CD4-positive, CD25-positive, alpha-beta regulatory T cell (primary cell): ENCODE data around the gene DOCK8. TPM values are rescaled to one million over a fixed set of nuclear protein-coding genes. Genes with fewer than 3 reads are reported as not detected.
"Not testable (repeated sequence)": the region's sequence is repeated elsewhere in the genome, so short reads cannot be mapped to it uniquely, and the experiment has no call there.

ENCODE experiments used
- ATAC-seq, 2 donors: fragments of 150-1000 bp; cut with Tn5 transposase; one replicate each; pipeline ENCODE4 v1.10.0; 2021; ENCODE audit warnings: low read depth in 2 of 2, moderate number of reproducible peaks in 2 of 2, moderate library complexity in 1 of 2
- DNase-seq, 3 donors: peaks; one replicate each; pipeline versions ENCODE4 v3.0.0 to v3.0.0-alpha.2; 2012 to 2022; ENCODE audit warnings: mixed read lengths in 1 of 3
- H3K27ac ChIP-seq: one replicate; pipeline ENCODE4 v1.7.0; 2013; ENCODE audit warnings: mild to moderate bottlenecking, low read length; ENCODE audit not compliant: insufficient read depth, poor library complexity, severe bottlenecking
- H3K27me3 ChIP-seq: one replicate; pipeline ENCODE4 v1.7.0; 2013; ENCODE audit warnings: low read length; ENCODE audit not compliant: control insufficient read depth, insufficient read depth
- H3K36me3 ChIP-seq: one replicate; pipeline ENCODE4 v1.7.0; 2013; ENCODE audit warnings: mild to moderate bottlenecking, low read length, moderate library complexity; ENCODE audit not compliant: control insufficient read depth, insufficient read depth
- H3K4me1 ChIP-seq: 2 replicates; pipeline ENCODE4 v1.7.0; 2013; ENCODE audit warnings: mild to moderate bottlenecking, low read length; ENCODE audit not compliant: insufficient read depth, control insufficient read depth, poor library complexity, severe bottlenecking
- H3K4me3 ChIP-seq: one replicate; pipeline ENCODE4 v1.7.0; 2013; ENCODE audit warnings: low read depth, mild to moderate bottlenecking, low read length, moderate library complexity
- H3K9me3 ChIP-seq, 2 experiments: 1 replicate in 1 of 2; 2 replicates in 1 of 2; pipeline ENCODE4 v1.7.0; 2013; ENCODE audit warnings: low read length in 2 of 2, mild to moderate bottlenecking in 1 of 2, moderate library complexity in 1 of 2; ENCODE audit not compliant: control insufficient read depth in 2 of 2
- H3K27ac Mint-ChIP-seq, 3 donors: one replicate each; pipeline ENCODE4 v1.8.0; 2020 to 2022; ENCODE audit warnings: mild to moderate bottlenecking in 3 of 3, mixed read lengths in 3 of 3, moderate library complexity in 2 of 3
- H3K27me3 Mint-ChIP-seq: one replicate; pipeline ENCODE4 v1.8.0; 2022; ENCODE audit warnings: mild to moderate bottlenecking, mixed read lengths
- H3K36me3 Mint-ChIP-seq: one replicate; pipeline ENCODE4 v1.8.0; 2020; ENCODE audit warnings: mixed read lengths
- H3K4me1 Mint-ChIP-seq, 4 donors: one replicate each; pipeline ENCODE4 v1.8.0; 2020 to 2022; ENCODE audit warnings: mixed read lengths in 4 of 4, mild to moderate bottlenecking in 1 of 4
- H3K4me3 Mint-ChIP-seq, 4 donors: one replicate each; pipeline ENCODE4 v1.8.0; 2020 to 2022; ENCODE audit warnings: mild to moderate bottlenecking in 4 of 4, mixed read lengths in 4 of 4, moderate library complexity in 3 of 4
- H3K9me3 Mint-ChIP-seq, 7 donors: one replicate each; pipeline ENCODE4 v1.8.0; 2020 to 2022; ENCODE audit warnings: mixed read lengths in 7 of 7, mild to moderate bottlenecking in 3 of 7, moderate library complexity in 2 of 7
- polyA plus RNA-seq, 4 donors: library from polyadenylated mRNA; unstranded; fragments of 300-500 nt; fragmentation: Illumina TruSeq; gene quantifications; one replicate each; pipeline ENCODE4 v1.2.3, GENCODE V29; 2021
- total RNA-seq: library from RNA; stranded (reverse); gene quantifications from one replicate; pipeline ENCODE4 v1.2.3, GENCODE V29; 2022

Gene DOCK8
- total and polyA plus RNA-seq, 5 donors from 2014 or later = 51.8 to 219 (median 54.4) TPM

DNA sequence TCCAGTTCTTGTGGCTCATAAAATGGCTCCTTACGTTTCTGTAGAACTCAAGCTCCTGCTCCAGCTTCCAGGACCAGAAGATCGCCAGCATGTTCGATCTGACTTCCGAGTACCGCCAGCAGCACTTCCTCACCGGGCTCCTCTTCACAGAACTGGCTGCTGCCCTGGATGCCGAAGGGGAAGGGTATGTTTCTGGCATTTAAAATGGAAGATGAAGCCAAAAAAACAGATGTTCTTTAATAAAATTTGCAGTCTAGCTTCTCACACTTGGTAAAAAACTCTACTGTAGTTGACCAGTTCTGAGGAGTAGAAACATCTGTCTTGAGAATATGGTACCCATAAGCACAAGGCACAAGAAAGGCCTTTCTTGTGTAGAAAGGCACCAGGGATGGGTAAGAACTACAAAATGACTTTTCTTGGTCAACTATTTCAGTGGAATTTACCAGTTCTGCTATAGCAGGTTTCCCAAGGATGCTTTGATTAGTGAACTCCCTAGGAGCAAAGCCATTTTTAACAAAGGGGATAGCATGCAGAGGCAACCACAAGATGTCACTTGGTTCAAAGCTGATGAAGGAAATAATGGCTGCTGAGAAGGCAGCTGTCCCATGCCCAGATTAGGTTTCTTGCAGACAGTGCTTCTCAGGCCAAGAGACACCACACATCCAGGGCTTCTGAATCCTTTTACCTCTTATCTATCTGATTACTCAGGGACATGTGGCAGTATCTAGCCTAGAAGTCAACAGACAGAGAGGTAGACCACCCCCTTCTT is 192.4 kb downstream of the DOCK8 start:
- Histone ChIP-seq H3K4me1 (no peaks in the 10 kb centered on the region), H3K4me3 (no peak overlapping the region), H3K27me3 (no peaks in the 10 kb centered on the region), H3K27ac (no peak overlapping the region), H3K36me3 (peaks cover 86% of the 10 kb centered on the region), H3K9me3 (no peaks in the 10 kb centered on the region)
- ATAC-seq (no peak), DNase-seq (no peak)
- H3K4me3 Mint-ChIP-seq = no peak overlapping the region
- H3K27ac Mint-ChIP-seq = no peak overlapping the region
- H3K36me3 Mint-ChIP-seq = peaks cover 76% of the 10 kb centered on the region
- H3K9me3 Mint-ChIP-seq = peaks cover 0 to 2% (median 0%) of the 10 kb centered on the region in 7 donors
- no peaks in the 10 kb centered on the region for H3K27me3 Mint-ChIP-seq
- H3K4me1 Mint-ChIP-seq = peaks cover 0 to 2% (median under 1%) of the 10 kb centered on the region in 4 donors

DNA sequence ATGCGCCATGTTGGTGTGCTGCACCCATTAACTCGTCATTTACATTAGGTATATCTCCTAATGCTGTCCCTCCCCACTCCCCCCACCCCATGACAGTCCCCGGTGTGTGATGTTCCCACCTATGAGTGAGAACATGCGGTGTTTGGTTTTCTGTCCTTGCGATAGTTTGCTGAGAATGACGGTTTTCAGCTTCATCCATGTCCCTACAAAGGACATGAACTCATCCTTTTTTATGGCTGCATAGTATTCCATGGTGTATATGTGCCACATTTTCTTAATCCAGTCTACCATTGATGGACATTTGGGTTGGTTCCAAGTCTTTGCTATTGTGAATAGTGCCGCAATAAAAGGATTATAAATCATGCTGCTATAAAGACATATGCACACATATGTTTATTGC is 195.0 kb downstream of the DOCK8 start:
- H3K9me3 ChIP-seq, H3K4me1 ChIP-seq, H3K9me3 Mint-ChIP-seq, ATAC-seq, H3K27ac Mint-ChIP-seq, DNase-seq, H3K27me3 ChIP-seq, H3K27me3 Mint-ChIP-seq, H3K4me1 Mint-ChIP-seq, H3K27ac ChIP-seq, H3K4me3 ChIP-seq, H3K4me3 Mint-ChIP-seq: not testable (repeated sequence)
- peaks cover 71% of the 10 kb centered on the region for H3K36me3 ChIP-seq
- H3K36me3 Mint-ChIP-seq = peaks cover 65% of the 10 kb centered on the region

DNA sequence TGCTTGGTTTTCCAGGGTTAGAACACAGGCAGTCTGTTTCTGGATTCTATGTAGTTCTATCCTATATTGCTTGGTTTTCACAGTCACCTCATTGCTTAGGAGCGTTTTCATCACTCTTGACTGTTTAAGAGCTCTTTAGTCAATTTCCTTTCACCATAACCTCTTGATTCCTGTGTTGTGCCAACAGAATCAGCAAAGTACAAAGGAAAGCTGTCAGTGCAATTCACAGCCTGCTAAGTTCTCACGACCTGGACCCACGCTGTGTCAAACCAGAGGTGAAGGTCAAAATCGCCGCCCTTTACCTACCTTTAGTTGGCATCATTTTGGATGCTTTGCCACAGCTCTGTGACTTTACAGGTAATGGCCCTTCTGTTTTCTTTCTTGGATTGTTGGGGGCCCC is 199.9 kb downstream of the DOCK8 start:
- H3K4me1 ChIP-seq = no peaks in the 10 kb centered on the region
- no peaks in the 10 kb centered on the region for H3K9me3 Mint-ChIP-seq
- no peak overlapping the region for H3K4me3 Mint-ChIP-seq
- no peak overlapping the region for H3K4me3 ChIP-seq
- H3K9me3 ChIP-seq = no peaks in the 10 kb centered on the region
- peaks cover 0 to 4% (median 0%) of the 10 kb centered on the region in 4 donors for H3K4me1 Mint-ChIP-seq
- no peak overlapping the region for H3K27ac ChIP-seq
- peaks cover 57% of the 10 kb centered on the region for H3K36me3 Mint-ChIP-seq
- H3K27me3 Mint-ChIP-seq = no peaks in the 10 kb centered on the region
- DNase-seq (no peak), ATAC-seq (no peak)
- no peaks in the 10 kb centered on the region for H3K27me3 ChIP-seq
- H3K36me3 ChIP-seq = peaks cover 67% of the 10 kb centered on the region
- no peak overlapping the region for H3K27ac Mint-ChIP-seq

DNA sequence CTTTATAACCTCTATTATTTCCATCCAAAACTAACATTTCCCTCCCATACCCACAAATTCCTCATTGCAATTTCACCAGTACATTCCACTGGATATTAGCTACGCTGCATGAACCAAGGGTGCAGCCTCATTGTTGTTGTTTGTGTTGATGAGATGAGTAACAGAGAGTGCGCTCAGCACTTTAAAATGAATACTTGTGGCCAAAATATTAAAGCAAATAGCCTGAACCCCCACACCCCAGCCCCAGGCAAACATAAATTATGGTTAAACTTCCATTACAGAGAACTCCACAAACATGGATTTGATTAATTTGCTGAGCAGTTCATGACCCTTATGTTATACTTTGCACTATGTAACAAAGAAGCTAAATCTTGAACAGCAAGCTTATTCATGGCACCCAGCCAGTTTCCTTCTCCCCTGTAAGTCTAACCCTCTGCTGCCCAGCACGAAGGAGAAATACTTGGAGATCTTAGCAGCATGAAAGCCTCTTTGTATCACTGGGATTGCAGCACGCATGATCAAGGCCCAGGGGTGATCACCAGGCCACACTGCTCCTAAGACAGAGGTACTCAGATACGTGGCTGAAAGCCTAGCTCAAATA is 205.0 kb downstream of the DOCK8 start:
- Mint-ChIP-seq H3K9me3 (no peaks in the 10 kb centered on the region), H3K36me3 (peaks cover 68% of the 10 kb centered on the region), H3K4me3 (no peak overlapping the region), H3K4me1 (peaks cover 0 to 4% (median 0%) of the 10 kb centered on the region in 4 donors), H3K27ac (peak overlapping the region in 1 of 3 donors; percentile 59), H3K27me3 (no peaks in the 10 kb centered on the region)
- Histone ChIP-seq H3K27me3 (no peaks in the 10 kb centered on the region), H3K4me3 (no peak overlapping the region), H3K36me3 (peaks cover 95% of the 10 kb centered on the region), H3K27ac (no peak overlapping the region), H3K9me3 (no peaks in the 10 kb centered on the region), H3K4me1 (no peaks in the 10 kb centered on the region)
- DNase-seq (no peak), ATAC-seq (no peak)

DNA sequence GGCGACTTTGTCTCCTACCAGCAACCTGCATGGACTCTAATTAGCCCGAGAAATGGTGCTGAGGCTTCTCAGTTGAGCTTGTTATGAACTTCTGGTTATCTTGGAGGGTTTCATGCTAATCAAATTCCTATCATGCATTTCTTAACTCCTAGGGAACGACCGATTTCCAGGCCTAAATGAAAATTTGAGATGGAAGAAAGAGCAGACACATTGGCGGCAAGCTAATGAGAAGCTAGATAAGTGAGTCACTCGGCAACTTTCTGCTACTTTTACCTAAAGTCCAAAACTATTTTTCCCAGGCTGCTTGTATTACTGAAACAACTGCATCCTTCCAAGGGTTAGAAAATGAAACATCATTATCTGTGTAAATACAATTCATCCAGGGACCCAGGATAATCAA is 207.2 kb downstream of the DOCK8 start:
- no peak for DNase-seq

DNA sequence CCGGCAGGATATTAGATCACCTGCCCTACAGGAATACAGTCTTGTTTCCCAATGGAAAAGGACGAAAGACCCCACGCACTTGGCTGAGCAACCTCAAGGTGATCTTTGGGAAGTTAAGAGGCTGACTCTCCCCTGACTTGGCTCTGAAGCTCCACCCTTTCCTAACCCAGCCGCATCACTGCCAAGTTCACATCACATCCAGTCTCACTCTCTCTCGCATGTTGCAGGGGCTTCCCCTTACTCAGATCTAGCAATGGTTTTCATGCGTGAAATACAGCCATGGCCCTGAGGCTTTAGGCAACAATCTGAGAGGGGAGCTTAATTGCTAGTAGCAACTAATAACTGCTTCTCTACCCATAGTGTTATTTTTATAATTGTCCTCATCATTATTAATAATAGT is 211.6 kb downstream of the DOCK8 start:
- Mint-ChIP-seq H3K9me3 (no peaks in the 10 kb centered on the region), H3K27me3 (no peaks in the 10 kb centered on the region), H3K27ac (peak overlapping the region in 2 of 3 donors; percentile 64 to 65), H3K36me3 (peaks cover 47% of the 10 kb centered on the region), H3K4me3 (no peak overlapping the region), H3K4me1 (peaks cover 0 to 4% (median 0%) of the 10 kb centered on the region in 4 donors)
- DNase-seq (no peak), ATAC-seq (no peak)
- H3K27ac ChIP-seq = no peak overlapping the region
- peaks cover 99% of the 10 kb centered on the region for H3K36me3 ChIP-seq
- no peaks in the 10 kb centered on the region for H3K4me1 ChIP-seq
- H3K4me3 ChIP-seq = no peak overlapping the region
- no peaks in the 10 kb centered on the region for H3K9me3 ChIP-seq
- no peaks in the 10 kb centered on the region for H3K27me3 ChIP-seq

More for the DNA sequence above, 207.2 kb downstream of the DOCK8 start:
- Mint-ChIP-seq H3K4me1 (no peaks in the 10 kb centered on the region), H3K36me3 (peaks cover 63% of the 10 kb centered on the region), H3K27ac (peak overlapping the region in 1 of 3 donors; percentile 66), H3K4me3 (no peak overlapping the region), H3K9me3 (no peaks in the 10 kb centered on the region), H3K27me3 (no peaks in the 10 kb centered on the region)
- Histone ChIP-seq H3K9me3 (no peaks in the 10 kb centered on the region), H3K4me3 (no peak overlapping the region), H3K36me3 (peaks cover 97% of the 10 kb centered on the region), H3K4me1 (no peaks in the 10 kb centered on the region), H3K27me3 (no peaks in the 10 kb centered on the region), H3K27ac (no peak overlapping the region)
- no peak for ATAC-seq

DNA sequence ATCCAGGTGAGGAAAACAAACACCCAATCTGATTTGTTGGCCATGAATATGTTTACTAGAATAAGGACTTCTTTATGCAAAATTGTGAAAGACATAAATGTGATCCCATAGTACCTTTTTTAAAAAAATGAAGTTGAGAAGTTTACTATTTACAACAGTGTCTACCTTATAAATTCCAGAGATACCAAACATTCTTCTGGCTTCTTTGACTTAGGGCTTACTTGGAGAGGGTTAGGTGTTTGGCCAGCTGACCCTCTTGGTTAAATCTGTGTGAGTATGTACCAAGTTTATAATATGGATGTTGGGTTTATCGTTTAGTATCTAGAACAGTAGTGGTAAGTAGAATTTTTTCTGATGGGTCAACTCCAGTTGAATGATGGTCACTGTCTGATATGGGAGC is 212.3 kb downstream of the DOCK8 start:
- no peak overlapping the region for H3K4me3 Mint-ChIP-seq

More for the DNA sequence above, 212.3 kb downstream of the DOCK8 start:
- Histone ChIP-seq H3K9me3 (no peaks in the 10 kb centered on the region), H3K4me3 (no peak overlapping the region), H3K36me3 (peaks cover 98% of the 10 kb centered on the region), H3K27me3 (no peaks in the 10 kb centered on the region), H3K27ac (no peak overlapping the region), H3K4me1 (no peaks in the 10 kb centered on the region)
- Mint-ChIP-seq H3K9me3 (no peaks in the 10 kb centered on the region), H3K4me1 (peaks cover 0 to 4% (median 0%) of the 10 kb centered on the region in 4 donors), H3K27ac (peak overlapping the region; percentile 11 to 64 (median 45)), H3K27me3 (no peaks in the 10 kb centered on the region), H3K36me3 (peaks cover 48% of the 10 kb centered on the region)
- DNase-seq = no peak
- no peak for ATAC-seq
